ENCODE data around the gene C1orf226.
"Not testable (repeated sequence)": the region's sequence is repeated elsewhere in the genome, so short reads cannot be mapped to it uniquely, and the experiment has no call there.

The C1orf226 gene

DNA sequence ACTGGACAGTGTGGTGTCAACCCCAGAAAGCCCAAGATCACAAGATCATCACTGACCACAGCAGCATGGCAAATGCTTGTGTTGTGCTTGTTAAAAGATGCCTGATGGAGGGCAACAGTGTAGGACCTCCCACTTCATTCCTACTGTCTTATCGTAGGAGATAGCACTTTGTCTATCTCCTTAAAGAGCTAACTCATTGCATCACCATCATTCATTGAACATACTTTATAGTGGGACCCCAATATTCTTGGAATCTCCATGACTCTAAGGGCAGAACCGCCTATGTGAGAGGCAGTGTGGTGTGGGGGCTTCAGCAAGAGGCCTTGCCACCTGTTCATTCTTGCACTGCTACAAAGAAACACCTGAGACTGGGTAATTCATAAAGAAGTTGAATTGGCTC, 35.4 kb downstream of the C1orf226 start:
- no peak for DNase-seq

DNA sequence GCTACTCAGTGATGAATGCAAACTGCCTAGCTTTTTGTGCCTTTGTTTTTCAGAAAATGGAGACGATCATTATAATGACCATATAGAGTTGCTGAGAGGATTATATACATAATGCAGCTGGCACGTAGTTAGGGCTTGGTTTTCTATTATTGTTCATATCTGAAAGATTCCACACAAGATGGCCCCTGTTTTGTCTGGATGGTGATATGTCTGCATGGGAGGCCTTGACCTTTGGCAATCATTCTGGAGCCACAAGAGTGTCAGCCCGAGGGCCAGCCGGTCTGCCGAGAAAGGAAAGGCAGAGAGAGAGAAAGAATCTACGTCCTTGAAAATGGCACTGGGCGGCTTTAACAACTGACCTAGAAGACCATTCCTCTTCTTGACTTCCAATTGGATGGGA, 36.1 kb downstream of the C1orf226 start:
- DNase-seq: no peak

DNA sequence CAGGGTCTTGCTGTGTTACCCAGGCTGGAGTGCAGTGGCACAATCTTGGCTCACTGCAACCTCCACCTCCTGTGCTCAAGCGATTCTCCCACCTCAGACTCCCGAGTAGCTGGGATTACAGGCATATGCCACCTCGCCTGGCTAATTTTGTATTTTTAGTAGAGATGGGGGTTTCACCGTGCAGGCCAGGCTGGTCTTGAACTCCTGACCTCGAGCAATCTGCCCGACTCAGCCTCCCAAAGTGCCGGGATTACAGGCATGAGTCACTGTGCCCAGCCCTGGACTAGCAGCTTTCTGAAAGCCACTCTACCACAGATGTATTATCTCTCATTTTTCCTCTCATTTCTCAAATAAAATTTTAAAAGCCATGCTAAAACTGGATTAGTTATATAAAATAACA, 37.1 kb downstream of the C1orf226 start:
- not testable (repeated sequence) for DNase-seq

DNA sequence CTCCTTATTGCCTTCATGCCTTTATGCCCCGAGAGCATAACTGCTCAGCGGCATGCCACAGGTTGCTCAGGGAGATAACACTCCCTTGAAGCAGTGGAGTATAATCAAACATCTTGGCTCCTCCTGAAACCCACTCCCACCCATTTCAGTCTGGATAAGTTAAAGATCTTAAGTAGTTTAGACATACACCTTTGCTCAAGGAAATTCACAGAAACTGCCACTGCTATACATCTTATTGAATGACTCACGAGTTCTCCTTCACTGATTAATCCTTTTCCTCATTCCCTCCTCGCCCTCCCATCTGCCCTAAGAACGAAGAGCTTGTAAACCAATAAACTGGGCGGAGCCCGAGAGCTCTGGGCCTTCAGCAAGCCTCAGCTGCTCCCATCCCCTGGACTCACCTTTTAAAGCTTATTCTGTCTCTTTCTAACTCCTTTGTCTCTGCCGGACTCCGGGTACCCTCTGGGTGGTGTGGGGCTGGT, 38.0 kb downstream of the C1orf226 start:
- DNase-seq: not testable (repeated sequence)

DNA sequence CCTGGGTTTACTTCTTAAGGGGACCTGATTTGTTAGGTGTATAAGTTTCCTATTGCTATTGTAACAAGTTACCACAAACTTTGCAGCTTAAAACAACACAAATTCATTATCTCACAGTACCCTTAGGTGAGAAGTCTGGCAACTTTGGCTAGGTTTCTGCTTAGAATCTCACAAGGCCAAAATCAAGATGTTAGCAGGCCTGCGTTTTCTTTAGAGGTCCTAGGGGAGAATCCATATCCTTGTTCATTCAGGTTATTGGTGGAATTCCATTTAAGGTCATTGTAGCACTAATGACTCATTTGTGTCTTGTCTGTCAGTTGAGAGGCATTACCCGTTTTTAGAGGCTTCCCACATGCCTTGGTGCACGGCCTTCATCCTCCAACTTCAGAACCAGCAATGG, 38.6 kb downstream of the C1orf226 start:
- no peak for DNase-seq

DNA sequence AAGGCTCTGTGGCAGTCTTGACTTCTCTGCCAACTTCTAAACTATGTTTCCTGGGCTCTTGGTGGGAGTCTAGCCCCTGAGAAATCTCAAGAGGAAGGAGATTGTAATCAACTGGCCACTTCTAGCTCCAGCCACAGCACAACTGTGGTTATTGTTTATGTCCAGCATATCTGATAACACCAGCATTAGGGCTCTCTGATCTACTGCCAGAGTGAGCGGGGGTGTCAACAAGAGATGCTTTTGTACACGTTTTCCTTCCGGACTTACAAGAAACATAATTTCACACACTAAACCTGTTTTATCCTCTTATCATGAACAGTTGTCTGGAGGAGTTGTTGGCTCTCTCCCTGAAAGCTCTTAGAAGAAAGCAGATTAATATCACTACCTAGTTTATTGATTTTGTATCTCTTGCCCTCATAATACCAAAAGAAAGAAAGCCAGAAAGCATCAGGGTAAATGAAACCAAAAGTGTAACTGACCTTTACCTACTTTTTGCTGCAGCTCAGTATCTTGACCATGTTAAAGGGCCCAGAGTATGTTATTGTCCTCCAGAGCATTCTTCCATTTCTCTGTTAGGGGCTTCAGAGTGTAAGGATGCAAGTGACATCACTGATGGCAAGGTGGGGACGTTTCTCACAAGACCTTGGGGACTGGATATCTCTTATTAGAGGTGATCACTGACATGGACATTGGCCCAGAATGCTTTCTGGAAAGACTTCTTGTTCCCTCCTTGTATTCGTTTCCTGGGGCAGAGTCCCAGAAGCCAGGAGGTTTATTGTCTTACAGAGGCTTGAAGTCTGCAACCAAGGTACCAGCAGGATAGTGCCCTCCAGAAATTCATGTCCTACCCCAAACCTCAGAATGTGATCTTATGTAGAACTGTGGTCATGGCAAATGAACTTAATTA, 40.0 kb downstream of the C1orf226 start:
- DNase-seq: no peak

DNA sequence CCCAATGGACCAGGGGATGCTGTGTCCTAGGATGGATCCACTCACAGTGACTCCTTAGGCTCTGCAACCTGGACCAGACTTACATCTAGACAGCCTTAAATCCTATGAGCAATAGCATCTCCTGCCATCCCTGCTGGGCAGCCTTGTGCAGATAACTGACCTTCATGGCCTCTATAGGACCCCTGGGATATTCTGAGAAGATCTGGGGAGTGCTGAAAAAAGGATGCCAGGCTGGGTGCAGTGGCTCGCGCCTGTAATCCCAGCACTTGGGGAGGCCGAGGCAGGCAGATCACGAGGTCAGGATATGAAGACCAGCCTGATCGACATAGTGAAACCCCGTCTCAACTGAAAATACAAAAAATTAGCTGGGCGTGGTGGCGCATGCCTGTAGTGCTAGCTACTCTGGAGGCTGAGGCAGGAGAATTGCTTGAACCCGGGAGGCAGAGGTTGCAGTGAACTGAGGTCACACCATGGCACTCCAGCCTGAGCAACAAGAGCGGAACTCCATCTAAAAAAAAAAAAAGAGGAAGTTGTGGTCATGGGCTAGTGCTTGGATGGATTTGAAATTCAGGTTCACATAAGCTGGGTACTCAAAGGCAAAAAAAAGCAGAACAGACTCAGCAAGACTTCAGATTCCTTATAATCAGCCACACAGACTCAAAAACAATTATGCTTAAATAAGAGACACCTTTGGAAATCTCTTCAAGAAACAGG, 41.3 kb downstream of the C1orf226 start:
- no peak for DNase-seq

DNA sequence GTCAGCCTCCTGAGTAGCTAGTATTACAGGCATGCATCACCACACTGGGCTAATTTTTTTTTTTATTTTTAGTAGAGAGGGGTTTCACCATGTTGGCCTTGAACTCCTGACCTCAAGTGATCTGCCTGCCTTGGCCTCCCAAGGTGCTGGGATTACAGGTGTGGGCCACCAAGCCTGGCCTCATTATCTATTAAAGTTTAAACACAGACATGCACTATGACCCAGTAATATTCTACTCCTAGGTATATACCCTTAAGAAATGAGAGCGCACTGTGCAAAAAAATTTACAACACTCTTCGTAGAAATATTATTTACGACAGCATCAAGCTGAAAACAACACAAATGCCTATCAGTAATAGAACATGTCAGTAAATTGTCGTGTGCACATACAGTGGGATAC, 49.1 kb downstream of the C1orf226 start:
- DNase-seq: no peak

DNA sequence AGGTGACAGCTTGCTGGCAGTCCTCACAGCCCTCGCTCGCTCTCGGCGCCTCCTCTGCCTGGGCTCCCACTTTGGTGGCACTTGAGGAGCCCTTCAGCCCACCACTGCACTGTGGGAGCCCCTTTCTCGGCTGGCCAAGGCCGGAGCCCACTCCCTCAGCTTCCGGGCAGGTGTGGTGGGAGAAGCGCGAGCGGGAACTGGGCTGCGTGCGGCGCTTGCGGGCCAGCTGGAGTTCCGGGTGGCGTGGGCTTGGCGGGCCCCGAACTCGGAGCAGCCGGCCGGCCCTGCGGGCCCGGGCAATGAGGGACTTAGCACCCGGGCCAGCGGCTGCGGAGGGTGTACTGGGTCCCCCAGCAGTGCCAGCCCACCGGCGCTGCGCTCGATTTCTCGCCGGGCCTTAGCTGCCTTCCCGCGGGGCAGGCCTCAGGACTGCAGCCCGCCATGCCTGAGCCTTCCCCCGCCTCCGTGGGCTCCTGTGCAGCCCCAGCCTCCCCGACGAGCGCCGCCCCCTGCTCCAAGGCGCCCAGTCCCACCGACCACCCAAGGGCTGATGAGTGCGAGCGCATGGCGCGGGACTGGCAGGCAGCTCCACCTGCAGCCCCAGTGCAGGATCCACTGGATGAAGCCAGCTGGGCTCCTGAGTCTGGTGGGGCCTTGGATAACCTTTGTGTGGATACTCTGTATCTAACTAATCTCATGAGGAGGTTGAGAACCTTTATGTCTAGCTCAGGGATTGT, 51.6 kb downstream of the C1orf226 start:
- not testable (repeated sequence) for DNase-seq
